PFSK-1 (cell line): ENCODE data around the gene RGL1.

Source experiments
- FOXP2 ChIP-seq: optimal IDR thresholded peaks from 2 replicates; pipeline ENCODE3; 2011; ENCODE audit warnings: borderline replicate concordance, control low read depth, inconsistent platforms; ENCODE audit not compliant: insufficient read depth; ENCODE audit errors: extremely low read length, extremely low read depth
- POLR2AphosphoS5 ChIP-seq: IDR thresholded peaks from 2 replicates; pipeline ENCODE4 v1.6.1; 2012; ENCODE audit warnings: low read depth, mild to moderate bottlenecking, control low read depth, low read length, moderate library complexity
- SIN3A ChIP-seq: IDR thresholded peaks from 2 replicates; pipeline ENCODE4 v1.6.1; 2012; ENCODE audit warnings: mild to moderate bottlenecking, low read length, moderate library complexity, borderline replicate concordance; ENCODE audit not compliant: insufficient read depth
- TAF1 ChIP-seq: IDR thresholded peaks from 2 replicates; pipeline ENCODE4 v1.6.1; 2012; ENCODE audit warnings: low read length, control low read depth, borderline replicate concordance; ENCODE audit not compliant: insufficient read depth
- TF ChIP-seq, protein P1 (sequence below), 2 experiments: IDR thresholded peaks; 2 replicates each; pipeline versions ENCODE4 v1.6.1 to v1.8.0; 2011 to 2012; ENCODE audit warnings: low read depth in 2 of 2, low read length in 2 of 2, control low read depth in 1 of 2, inconsistent platforms in 1 of 2, mild to moderate bottlenecking in 1 of 2, moderate library complexity in 1 of 2; ENCODE audit not compliant: insufficient read depth in 1 of 2

DNA sequence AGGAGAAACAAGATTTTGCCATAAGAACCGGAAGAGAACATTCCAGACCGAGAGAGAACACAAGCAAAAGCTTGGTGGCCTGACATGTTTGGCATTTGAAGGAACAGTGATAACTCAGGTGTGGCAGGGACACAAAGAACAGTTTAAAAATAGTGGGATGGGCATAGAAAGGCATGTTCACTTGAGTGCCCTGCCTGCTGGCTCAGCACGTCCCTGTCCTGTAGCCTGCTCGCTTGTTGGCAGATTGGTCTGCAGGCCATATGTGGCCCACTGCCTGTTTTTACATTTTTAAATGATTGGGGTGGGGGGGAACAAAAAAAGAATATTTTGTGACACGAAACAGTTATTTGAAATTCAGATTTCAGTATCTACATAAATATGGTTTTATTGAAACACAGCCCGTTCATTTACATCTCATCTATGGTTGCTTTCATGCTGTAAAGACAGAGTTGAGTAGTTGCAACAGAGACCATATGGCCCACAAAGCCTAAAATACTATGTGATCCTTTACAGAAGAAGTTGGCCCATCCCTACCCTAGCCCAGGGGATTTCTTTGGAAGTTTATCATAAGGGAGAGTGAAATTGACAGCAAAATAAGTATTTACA is 100.7 kb downstream of the RGL1 start:
- TF ChIP-seq TAF1 (no peak), SIN3A (no peak), POLR2AphosphoS5 (no peak), FOXP2 (no peak)
- TF ChIP-seq, protein P1, sequence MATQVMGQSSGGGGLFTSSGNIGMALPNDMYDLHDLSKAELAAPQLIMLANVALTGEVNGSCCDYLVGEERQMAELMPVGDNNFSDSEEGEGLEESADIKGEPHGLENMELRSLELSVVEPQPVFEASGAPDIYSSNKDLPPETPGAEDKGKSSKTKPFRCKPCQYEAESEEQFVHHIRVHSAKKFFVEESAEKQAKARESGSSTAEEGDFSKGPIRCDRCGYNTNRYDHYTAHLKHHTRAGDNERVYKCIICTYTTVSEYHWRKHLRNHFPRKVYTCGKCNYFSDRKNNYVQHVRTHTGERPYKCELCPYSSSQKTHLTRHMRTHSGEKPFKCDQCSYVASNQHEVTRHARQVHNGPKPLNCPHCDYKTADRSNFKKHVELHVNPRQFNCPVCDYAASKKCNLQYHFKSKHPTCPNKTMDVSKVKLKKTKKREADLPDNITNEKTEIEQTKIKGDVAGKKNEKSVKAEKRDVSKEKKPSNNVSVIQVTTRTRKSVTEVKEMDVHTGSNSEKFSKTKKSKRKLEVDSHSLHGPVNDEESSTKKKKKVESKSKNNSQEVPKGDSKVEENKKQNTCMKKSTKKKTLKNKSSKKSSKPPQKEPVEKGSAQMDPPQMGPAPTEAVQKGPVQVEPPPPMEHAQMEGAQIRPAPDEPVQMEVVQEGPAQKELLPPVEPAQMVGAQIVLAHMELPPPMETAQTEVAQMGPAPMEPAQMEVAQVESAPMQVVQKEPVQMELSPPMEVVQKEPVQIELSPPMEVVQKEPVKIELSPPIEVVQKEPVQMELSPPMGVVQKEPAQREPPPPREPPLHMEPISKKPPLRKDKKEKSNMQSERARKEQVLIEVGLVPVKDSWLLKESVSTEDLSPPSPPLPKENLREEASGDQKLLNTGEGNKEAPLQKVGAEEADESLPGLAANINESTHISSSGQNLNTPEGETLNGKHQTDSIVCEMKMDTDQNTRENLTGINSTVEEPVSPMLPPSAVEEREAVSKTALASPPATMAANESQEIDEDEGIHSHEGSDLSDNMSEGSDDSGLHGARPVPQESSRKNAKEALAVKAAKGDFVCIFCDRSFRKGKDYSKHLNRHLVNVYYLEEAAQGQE (IDR thresholded peaks at IDR 0.05; ENCODE audit: insufficient read depth in 1 of 2, low read depth in 2 of 2, low read length in 2 of 2), result no peak
